Testis (tissue), 3 donors: Measurements from ENCODE around the gene ARL13A. TPM values are rescaled to one million over a fixed set of nuclear protein-coding genes. Genes with fewer than 3 reads are reported as not detected.
"Not testable (repeated sequence)": the region's sequence is repeated elsewhere in the genome, so short reads cannot be mapped to it uniquely, and the experiment has no call there.

Experiments
- DNase-seq: peaks from one replicate; pipeline ENCODE4 v3.0.0-alpha.2; 2019
- H3K27ac ChIP-seq, 2 donors: fragments of 200-600 bp; sonication (generic); one replicate each; pipeline ENCODE4 v1.5.1; 2019
- H3K27me3 ChIP-seq: fragments of 200-600 bp; sonication (generic); one replicate; pipeline ENCODE4 v1.5.1; 2019
- H3K36me3 ChIP-seq: fragments of 200-600 bp; sonication (generic); one replicate; pipeline ENCODE4 v1.5.1; 2017; ENCODE audit warnings: low read depth; ENCODE audit errors: missing control alignments
- H3K4me1 ChIP-seq: fragments of 200-600 bp; sonication (generic); one replicate; pipeline ENCODE4 v1.5.1; 2019
- H3K4me3 ChIP-seq, 2 donors: fragments of 200-600 bp; sonication (generic); one replicate each; pipeline ENCODE4 v1.5.1; 2017 to 2019
- H3K9me3 ChIP-seq: fragments of 200-600 bp; sonication (generic); one replicate; pipeline ENCODE4 v1.5.1; 2017
- CTCF ChIP-seq, 3 experiments: fragments of 450-650 bp in 2 of 3; fragments of 200-600 bp in 1 of 3; sonication (generic) in 1 of 3; IDR thresholded peaks; one replicate each; pipeline ENCODE4 v1.5.1; 2016 to 2019; ENCODE audit warnings: antibody characterized with exemption in 3 of 3, mild to moderate bottlenecking in 2 of 3, moderate library complexity in 1 of 3
- POLR2A ChIP-seq: fragments of 450-650 bp; IDR thresholded peaks from one replicate; pipeline ENCODE4 v1.6.1; 2017; ENCODE audit warnings: antibody characterized with exemption, mild to moderate bottlenecking, moderate library complexity
- WGBS, 2 donors: methylation state at CpG; one replicate each; pipeline ENCODE4 v1.1.5; 2018; 5-methylcytosine and 5-hydroxymethylcytosine counted together
- intact Hi-C: fragments of 100-400 bp; cut with DNase I; formaldehyde crosslinking; loops from one replicate; pipeline ENCODE4 v1.15.1; 2023; ENCODE audit warnings: low total_unique reads
- polyA plus RNA-seq: library from polyadenylated mRNA; stranded (reverse); fragments of 350-450 nt; fragmentation: Illumina TruSeq; extraction: RNeasy Lipid Tissue Mini Kit (QIAGEN cat#74804); gene quantifications from one replicate; pipeline ENCODE4 v1.2.3, GENCODE V29; 2014; ENCODE audit warnings: low read depth, low replicate concordance; ENCODE audit not compliant: insufficient read depth
- total RNA-seq, 2 donors: library from RNA; depleted of rRNA; stranded (reverse); fragments of >200 nt; gene quantifications; one replicate each; pipeline ENCODE4 v1.2.3, GENCODE V29; 2016

Gene ARL13A
- total and polyA plus RNA-seq, 3 donors from 2014 or later, result 4.5 to 13.2 (median 7.3) TPM

GRCh38 chrX:100975212-100975611, 5.7 kb downstream of the ARL13A start:
- H3K4me3 ChIP-seq, result no peak overlapping the region
- intact Hi-C loops, result no loop called here
- DNase-seq, result no peak
- H3K9me3 ChIP-seq, result no peaks in the 10 kb centered on the region
- 94 to 100% methylated on average over 3 of the region's 3 CpGs for WGBS, 2 donors
- no peak overlapping the region for H3K27ac ChIP-seq
- H3K4me1 ChIP-seq, result no peaks in the 10 kb centered on the region
- TF ChIP-seq POLR2A, result no peak
- no peak for TF ChIP-seq CTCF (IDR thresholded peaks at IDR 0.05)
- no peaks in the 10 kb centered on the region for H3K27me3 ChIP-seq
- H3K36me3 ChIP-seq, result no peaks in the 10 kb centered on the region

- no peak overlapping the region for H3K4me3 ChIP-seq
- no peak for DNase-seq
- H3K36me3 ChIP-seq, result no peaks in the 10 kb centered on the region
- H3K4me1 ChIP-seq, result no peaks in the 10 kb centered on the region
- TF ChIP-seq CTCF (IDR thresholded peaks at IDR 0.05), result no peak
- TF ChIP-seq POLR2A, result no peak
- H3K9me3 ChIP-seq, result no peaks in the 10 kb centered on the region
- 67 to 94% methylated on average over 1 of the region's 1 CpG for WGBS, 2 donors
- H3K27me3 ChIP-seq, result no peaks in the 10 kb centered on the region
- intact Hi-C loops, result no loop called here
- H3K27ac ChIP-seq, result no peak overlapping the region
Observed at GRCh38 chrX:100976211-100976610, 6.7 kb downstream of the ARL13A start.

- Histone ChIP-seq H3K4me1 (no peaks in the 10 kb centered on the region), H3K9me3 (no peaks in the 10 kb centered on the region), H3K27ac (no peak overlapping the region), H3K4me3 (no peak overlapping the region), H3K27me3 (no peaks in the 10 kb centered on the region), H3K36me3 (no peaks in the 10 kb centered on the region)
- WGBS, 2 donors, result 100% methylated on average over 3 of the region's 3 CpGs; no CpG with 5 or more reads in 1 of the 2 donors
- TF ChIP-seq POLR2A (no peak), CTCF (IDR thresholded peaks at IDR 0.05) (no peak)
- intact Hi-C loops, result no loop called here
- no peak for DNase-seq
Observed at GRCh38 chrX:100979881-100980607, 10.5 kb downstream of the ARL13A start.

GRCh38 chrX:100980608-100981497, 11.3 kb downstream of the ARL13A start:
- intact Hi-C loops, result no loop called here
- Histone ChIP-seq H3K27me3 (no peaks in the 10 kb centered on the region), H3K36me3 (no peaks in the 10 kb centered on the region), H3K9me3 (no peaks in the 10 kb centered on the region), H3K27ac (no peak overlapping the region), H3K4me1 (no peaks in the 10 kb centered on the region), H3K4me3 (no peak overlapping the region)
- TF ChIP-seq CTCF (IDR thresholded peaks at IDR 0.05) (no peak), POLR2A (no peak)
- WGBS, 2 donors, result 79% methylated on average over 6 of the region's 6 CpGs; no CpG with 5 or more reads in 1 of the 2 donors
- DNase-seq, result no peak

GRCh38 chrX:100981498-100981845, 12.0 kb downstream of the ARL13A start:
- 88 to 100% methylated on average over 1 of the region's 1 CpG for WGBS, 2 donors
- intact Hi-C loops, H3K27me3 ChIP-seq, H3K4me1 ChIP-seq, H3K36me3 ChIP-seq, H3K4me3 ChIP-seq, H3K27ac ChIP-seq, DNase-seq, H3K9me3 ChIP-seq: not testable (repeated sequence)
